HG03521 (cell line): ENCODE data around the gene NECTIN1.

Source experiments
- ATAC-seq: cut with Tn5 transposase; IDR thresholded peaks from one replicate; pipeline ENCODE4 v1.9.1; 2021; ENCODE audit warnings: mild to moderate bottlenecking, moderate library complexity; ENCODE audit not compliant: unreplicated experiment

The NECTIN1 gene

DNA sequence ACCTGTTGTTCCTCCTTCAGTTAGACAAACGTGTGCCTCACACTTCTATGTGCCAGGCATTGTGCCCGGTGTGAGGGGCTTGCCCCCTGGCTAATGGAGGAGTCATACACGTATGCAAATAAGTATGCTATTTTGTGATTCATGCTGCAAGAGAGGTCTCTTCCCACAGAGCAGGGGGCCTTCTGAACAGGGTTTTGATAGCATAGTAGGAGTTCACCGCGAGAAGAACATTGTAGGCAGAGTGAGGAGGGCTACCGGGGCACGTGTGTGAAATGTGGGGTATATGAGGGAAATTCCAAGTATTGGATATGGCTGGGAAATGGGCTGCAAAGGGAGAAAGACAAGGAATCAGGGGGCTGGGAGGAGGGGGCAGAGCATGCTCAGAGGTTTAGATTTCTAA, 84.5 kb downstream of the NECTIN1 start:
- ATAC-seq: no peak

DNA sequence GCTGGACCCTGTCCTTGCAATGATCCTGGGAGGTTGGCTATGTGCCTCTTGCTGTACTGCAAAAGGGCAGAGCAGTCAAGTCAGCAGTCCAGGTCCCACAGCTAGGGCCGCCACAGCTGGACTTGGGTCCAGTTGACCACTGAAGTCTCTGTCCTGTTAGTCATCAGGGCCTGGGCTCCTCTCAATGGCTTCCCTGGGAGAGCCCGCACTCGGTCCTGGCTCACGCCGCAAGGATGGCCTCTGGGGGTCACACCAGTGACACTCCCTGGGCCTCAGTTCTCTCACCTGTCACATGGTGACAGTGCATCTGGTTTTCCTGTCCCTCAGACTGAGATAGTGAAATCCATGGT, 85.1 kb downstream of the NECTIN1 start:
- ATAC-seq: no peak

DNA sequence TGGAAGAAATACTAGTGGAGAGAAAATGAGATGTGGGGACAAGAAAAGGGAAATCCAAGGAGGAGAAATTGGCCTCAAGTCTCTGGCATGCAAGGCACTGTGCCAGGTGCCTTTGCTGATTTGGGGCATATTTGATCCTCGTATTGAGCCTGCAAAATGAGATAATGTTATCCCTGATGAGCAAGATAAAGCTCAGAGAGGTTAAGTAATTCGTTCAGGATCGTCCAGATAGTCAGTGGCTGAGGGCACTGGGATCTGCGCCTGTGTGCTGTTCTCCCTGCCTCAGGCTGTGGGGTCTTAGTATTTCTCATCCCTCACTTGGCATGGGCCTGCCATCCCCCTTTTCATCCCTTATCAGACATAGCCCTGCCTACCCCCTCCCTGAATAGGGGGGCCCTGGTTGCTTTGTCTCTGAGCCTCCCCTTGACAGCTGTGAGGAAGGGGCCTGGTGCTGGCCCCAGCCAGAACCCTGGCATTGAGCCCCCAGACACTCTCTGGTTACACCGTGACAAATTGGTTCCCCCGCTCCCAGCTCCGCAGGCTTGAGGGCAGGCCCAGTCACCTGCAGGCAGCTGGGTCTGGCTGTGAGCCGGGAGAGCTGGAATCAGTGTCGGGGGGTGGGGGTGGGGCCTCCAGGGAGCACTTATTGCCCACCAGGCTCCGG, 85.7 kb downstream of the NECTIN1 start:
- no peak for ATAC-seq

DNA sequence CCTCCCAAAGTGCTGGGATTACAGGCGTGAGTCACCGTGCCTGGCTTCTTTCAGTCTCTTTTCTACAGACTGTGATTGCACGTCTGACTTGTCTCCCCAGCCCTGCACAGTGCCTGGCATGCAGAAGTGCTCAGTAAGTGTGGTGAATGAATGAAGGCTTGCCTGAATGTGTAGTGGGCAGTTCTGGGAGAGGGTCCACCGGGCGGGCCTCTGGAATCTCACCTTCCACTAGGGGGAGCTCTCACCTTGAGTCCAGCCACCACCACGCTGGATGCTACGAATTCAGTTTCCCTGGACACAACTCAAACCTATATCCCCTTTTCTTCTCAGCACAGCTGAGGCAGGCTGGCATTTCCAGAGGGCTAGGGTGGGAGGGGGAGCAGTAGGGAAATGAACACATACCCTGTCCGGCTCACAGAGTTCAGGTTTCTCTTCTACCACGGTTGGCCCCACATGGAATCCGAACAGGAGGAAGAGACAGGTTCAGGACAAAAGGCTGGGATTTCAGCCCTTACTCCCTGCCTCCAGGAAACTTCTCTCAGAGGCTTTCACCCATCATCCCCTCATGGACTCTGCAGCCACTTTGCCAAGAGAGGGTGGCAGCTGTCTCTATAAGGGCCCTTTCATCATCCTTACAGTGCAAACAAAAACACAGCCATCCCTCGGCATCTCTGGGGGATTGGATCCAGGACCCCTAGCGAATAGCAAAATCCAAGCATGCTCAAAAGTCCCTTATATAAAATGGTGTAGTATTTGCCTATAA, 86.8 kb downstream of the NECTIN1 start:
- no peak for ATAC-seq

DNA sequence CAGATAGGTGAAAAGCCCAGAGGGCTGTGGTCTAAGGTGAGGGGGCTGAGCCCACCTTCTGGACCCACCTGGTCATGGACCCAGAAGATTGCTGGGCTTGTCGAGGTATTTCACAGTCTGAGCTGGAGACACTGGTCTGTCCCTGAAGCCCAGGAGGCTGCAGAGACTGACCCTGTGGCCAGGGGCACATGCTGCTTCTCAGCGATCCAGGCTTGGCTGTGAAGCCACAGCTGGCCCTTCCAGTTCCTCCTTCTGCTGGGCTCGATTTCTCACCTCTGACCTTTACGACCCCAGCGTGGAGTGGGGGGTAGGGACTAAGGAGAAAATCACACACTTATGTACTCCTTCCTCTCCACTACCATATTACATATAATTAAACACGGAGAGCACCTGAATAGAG, 88.5 kb downstream of the NECTIN1 start:
- ATAC-seq: no peak

DNA sequence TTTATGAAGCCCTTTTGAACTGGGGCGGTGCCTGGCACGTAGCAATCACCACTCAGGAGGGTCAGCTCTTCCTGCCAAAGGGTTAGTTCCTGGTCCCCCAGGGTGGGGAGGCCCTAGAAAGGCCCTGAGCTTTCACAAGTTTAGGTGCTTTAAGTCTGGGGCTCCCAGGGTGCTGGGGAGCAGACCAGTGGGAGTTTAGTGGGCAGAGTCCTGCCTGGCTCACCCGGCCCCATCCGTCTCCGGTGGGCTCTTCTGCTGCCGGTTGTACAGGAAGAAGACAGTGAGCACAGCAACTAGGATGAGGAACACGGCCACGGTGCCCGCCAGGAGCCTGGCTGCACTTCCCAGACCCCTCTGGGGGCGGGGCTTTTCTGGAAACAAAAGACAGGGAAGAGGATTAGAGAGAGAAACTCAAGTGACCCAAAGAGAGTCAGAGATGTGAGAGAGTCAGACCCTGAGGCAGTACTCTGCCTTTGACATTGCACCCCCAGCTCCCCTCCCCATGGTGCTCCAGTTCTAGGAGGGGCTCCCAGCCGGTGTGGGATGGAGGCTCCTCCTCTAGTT, 89.3 kb downstream of the NECTIN1 start:
- ATAC-seq: no peak

DNA sequence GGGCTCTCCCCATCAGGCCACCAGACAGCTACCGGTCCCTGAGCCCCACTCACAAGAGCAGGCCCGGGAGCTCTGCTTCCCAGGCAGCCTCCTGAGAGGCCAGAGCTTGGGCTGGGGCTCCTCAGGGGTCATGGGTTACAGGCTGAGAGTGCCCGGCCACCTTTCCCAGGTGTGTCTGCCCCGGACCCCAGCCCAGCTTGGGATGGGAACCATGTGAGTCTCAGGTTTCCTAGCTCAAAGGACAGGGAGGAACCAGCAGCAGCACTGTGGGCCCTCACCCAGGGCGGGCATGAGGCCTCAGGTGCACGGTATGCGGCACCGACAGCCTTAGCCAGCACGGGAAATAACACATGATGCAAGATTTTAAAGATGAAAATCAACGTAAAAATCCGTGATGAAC, 90.1 kb downstream of the NECTIN1 start:
- ATAC-seq: no peak

DNA sequence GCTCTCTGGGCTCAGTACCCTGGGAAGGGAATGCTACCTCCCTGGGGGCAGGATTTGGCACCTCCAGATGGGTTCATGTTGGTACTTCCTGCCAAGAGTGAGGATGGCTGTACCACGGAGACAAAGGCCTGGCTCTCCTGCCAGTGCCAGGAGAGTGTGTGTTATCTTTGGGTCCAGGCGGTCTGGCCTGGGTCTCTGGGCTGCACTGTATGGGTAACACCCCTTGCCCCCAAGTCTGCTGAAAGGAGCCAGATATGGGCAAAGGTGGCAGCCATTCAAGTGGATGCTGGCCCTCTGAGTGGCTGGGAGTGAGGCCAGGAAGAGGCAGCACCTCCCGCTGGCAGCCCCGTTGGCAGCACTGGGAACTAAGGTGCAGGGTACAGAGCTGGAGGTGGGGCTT, 91.5 kb downstream of the NECTIN1 start:
- no peak for ATAC-seq

DNA sequence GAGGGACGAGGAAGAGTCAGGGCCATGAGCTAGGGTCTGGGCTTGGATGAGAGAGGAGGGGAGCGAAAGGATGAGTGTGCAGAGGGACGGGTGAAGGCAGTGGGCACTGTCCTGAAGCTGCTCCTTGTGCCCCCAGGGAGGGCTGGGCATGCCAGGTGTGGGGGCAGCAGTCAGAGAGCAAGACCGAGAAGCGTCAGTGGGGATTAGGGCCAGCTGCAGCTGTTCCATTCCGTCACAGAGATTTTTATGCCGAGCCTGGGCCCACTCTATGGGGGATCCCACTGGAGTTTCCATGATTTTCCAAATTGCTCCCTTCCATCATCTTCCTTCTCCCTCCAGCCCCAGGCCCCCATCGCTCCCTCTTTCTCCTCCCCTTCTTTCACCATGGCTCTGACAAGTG, 93.2 kb downstream of the NECTIN1 start:
- ATAC-seq: no peak

DNA sequence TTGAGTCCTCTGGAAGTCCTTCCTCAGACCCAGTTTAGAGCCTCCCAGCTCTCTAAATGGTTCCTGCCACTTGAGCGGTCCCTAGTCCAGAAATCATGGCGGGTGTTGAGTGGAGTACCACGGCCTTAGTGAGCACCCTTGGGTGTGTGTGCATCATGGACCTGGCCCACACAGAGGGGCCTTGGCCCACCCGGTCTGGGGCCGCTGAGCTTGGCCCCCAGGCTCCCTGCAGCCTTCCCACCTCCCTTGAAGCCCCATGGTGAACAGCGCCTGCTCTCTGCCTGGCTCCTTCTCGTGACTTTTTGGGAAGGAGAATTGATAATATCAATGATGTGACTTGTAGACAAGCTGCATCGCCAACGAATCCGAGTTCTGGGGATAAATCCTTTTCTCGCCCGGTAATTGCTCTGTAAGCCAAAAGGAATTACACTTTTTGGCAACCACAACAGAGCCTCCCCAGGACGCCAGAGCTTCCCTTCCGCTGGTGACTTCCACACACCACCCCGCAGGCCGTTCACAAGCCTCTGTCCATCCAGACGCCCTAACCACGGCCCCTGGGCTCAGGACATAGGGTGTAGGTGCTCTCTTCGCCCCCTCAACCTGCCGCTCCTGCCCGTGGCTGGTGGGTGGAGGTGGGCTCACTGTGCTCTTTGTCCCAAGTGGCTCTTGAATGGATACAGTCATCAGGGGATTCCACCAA, 93.8 kb downstream of the NECTIN1 start:
- ATAC-seq: no peak

DNA sequence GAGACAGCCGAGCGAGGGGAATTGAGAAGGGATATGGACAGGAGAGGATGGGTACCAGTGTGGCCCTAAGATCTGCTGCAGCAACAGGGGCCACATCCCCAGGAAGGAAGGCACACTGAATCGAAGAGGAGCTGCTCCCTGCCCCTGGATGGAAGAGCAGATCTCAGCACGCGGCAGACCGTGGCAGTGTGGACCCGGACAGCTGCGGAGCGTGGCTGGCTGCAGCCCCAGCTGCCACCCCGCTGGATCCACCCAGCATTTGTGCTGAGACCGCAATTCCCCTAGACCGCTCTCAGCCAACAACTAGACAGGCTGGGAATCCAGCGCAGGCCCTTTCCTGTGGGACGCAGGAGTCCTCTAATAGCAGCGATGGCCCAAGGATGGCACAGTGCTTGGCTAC, 94.7 kb downstream of the NECTIN1 start:
- ATAC-seq: no peak

DNA sequence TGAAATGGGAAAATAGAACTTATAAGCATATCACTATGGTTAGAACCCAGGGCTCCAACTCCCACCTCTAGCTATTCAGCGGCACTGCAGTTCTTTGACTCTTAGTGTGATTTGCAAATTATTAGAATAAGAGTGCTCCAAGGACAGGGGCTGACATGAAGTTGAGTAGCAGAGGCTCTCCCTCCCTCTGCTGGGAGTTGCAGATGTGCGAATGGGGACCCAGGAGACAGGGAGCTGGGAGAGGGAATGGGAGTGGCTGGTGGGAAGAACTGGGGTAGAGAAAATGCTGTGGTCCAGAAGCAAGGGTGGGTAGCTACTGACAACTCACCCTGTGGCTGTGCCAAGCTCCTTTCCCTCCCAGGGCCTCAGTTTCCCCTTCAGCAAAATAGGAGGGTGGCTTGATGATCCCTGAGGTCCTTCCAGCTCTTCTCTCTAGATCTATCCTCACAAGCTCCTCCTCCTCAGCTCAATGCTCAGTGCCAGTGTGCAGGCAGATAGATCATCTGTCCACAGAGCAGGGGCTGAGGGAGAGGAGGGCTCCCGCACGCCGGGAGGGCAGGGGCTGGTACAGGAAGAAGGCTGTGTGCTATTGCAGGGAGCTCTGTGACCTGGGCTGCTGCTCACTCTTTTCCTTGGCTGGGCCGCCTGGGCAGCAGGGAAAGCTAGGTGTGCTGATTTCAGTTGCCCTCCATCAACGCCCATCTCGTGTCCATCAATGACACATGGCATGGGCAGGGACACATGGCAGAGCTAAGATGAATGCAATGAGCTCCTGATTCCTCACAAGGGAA, 99.0 kb downstream of the NECTIN1 start:
- no peak for ATAC-seq

DNA sequence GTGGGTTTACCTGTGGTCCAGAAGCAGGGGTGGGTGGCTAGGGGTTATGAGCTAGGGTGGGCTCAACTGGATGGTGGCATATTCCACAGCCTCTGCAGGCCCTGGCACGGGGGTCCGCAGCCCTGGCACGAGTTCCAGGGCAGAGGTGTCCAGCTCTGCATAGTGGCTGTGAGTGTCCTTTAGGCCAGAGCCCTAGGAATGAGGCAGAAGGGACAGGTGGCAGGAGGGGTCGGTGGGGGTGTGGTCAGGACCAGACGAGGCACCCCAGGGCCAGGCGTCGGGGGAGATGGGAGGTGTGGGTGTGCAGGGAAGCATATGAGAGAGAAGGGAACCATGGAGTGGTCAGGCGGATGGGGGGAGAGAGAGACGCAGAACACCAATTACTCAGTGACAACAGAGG, 99.9 kb downstream of the NECTIN1 start:
- no peak for ATAC-seq

DNA sequence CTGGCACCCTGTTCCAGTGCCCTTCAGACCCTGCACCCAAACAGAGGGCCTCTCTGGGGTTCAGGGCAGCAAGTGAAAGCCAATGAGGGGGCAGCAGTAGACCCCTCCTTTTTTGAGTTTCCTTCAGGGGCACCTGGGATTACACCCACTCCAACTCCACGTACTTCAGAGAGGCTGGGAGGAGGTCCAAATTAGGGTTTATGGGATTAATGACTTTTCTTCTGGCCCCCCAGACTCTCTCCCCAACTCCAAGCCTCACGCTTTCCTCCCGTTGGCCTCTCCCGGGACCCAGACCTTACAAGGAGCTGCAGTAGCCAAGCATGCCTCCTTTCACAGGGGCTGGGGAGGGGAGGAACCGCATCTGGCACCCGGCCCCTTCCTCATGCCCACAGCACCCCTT, 101.7 kb downstream of the NECTIN1 start:
- no peak for ATAC-seq

DNA sequence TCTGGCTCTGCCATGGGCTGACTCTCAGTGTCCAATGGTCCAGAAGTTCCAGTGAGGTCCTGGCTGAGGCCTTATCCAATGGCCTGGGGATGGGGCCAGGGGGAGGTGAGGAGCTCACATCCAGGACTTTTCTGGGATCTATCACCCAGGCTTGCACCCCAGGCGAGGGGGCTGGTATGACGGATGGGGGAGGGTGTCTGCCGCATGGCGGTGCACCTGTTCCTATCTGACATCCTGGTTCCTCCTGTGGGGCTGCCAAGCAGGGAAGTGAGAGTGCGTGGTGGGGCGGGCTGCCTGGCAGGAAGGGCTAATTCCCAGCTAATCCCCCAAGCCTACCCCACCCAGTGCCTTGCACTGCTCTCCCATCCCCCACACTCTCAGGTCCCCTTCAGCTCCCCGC, 102.1 kb downstream of the NECTIN1 start:
- no peak for ATAC-seq

DNA sequence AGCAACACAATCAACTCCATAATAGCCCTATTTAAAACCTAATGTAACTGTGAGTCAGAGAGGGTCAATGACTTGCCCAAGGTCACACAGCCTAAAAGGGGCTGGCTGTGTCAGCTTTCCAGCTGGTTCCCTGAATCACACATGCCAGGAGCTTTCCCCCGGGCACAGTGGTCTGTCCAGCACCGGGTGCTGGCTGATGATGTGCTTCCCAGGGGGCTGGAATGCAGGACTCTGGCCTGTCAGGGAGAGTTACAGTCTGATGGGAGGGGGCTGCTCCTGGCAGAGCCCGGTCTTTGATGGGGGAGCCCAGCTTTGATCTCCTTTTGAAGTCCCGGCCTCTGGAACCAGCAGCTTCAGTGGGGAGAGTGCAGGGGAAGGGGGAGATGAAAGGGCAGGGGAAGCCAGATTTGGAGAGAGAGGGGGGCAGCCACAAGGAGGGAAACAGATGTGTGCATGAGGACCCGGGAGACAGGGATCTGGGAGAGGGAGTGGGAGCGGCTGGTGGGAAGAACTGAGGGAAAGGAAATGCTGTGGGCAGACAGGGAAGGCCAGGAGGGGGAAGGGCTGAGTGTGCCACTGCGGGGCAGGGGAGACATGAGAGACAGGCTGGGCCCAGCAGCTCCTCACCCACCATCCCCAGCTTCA, 102.7 kb downstream of the NECTIN1 start:
- ATAC-seq: no peak

DNA sequence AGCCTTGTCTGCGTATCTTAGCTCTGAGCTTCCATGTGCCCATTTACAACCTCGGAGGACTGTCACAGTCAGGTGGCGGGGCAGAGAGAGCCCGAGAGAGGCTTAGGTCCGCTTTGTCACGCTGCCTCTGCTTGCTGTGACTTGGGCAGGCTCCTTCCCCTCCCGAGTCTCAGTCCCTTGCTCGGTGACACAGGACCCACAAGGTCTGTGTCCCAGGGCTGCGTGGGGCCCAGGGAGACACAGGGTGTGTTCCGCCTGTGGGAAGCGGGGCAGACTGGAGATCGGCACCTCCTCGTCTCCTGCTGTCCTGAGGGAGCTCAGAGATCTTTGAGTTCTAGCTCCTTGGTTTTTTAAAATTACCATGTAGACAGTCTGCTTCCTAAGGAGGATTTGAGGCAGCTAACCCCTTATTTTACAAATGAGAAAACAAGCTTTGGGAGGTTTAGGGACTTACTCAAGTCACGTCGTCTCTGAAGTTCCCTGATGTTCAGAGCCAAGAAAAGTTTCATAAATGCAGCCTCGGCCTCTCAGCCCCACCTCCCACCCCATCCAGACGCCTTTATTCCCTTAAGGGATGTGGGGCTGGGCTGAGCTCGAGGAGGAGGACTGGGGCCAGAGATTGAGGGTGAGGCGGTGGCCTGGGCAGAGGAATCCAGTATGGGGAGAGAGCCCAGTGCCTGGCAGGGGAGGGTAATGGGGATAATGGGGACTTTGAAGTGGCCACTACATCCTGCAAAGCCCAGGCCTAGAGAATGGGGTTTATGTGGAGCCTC, 103.6 kb downstream of the NECTIN1 start:
- no peak for ATAC-seq

DNA sequence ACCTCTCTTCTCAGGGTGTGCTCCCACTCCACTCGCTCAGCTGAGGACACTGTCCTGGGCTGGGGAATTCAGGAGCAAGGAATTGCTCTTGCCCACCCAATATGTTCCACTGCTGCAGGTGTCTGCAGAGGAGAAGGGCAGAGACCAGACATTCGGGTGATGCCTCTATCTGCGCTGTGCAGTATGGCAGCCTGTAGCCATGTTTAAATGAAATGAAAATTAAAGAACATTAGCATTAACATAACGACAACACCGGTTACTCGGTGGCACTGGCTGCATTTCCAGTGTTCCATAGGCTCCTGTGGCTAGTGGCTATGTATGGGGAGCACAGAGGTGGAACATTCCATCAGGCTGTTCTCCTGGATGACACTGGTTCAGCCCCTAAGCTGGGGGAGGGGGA, 104.4 kb downstream of the NECTIN1 start:
- no peak for ATAC-seq

DNA sequence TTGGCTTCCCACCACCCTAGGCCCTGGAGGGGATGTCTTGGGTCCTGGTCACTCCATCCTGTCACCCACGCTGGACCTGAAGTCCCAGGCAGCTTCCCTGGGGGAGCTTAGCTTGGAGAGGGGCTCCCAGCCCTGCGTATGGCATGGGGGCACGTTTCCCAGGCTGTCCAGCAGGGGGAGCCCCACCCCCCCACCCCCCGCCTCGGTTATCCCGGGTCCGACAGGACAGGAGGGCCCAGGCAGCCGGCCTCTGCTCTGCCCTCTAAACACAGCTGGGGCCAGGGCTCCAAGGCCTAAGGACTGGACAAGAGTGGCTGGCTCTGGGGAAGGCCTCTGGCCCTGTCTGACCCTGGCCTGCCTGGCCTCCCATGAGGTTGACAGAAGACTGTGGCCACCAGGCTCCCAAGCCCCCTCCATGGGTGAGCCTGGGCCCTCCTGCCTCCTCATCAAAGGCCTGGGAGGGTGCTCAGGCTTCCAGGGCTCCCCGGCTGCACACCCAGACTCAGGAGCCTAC, 104.8 kb downstream of the NECTIN1 start:
- no peak for ATAC-seq

DNA sequence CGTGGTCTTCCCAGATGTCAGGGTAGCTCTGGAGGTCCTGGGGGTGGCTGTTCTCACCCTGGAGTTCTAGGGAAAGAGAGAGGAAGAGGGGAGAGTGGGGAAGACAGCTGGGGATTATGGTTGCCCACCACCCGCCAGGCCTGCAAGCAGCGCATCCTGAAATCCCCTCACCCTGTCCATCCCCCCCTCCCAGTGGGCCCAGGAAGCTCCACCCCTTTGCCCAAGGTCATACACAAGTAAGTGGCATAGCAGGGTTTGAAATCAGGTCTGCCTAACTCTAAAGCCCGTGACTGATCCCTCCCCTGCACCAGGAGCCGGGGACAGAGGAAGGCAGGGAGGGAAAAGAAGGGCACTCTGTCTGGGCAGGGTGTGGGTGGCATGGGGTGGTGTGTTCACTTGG, 105.3 kb downstream of the NECTIN1 start:
- ATAC-seq: no peak
